Measurements from ENCODE around the gene RMDN3. TPM values are rescaled to one million over a fixed set of nuclear protein-coding genes. Genes with fewer than 3 reads are reported as not detected.
A peak's percentile ranks its signal among the peaks of the same experiment; 100 is the strongest.

The RMDN3 gene
- total and polyA plus RNA-seq, 2 of the 13 experiments (the other 11 are each of a cell fraction or from before 2014, with no cell fraction given): 16.8 to 19.5 TPM

DNA sequence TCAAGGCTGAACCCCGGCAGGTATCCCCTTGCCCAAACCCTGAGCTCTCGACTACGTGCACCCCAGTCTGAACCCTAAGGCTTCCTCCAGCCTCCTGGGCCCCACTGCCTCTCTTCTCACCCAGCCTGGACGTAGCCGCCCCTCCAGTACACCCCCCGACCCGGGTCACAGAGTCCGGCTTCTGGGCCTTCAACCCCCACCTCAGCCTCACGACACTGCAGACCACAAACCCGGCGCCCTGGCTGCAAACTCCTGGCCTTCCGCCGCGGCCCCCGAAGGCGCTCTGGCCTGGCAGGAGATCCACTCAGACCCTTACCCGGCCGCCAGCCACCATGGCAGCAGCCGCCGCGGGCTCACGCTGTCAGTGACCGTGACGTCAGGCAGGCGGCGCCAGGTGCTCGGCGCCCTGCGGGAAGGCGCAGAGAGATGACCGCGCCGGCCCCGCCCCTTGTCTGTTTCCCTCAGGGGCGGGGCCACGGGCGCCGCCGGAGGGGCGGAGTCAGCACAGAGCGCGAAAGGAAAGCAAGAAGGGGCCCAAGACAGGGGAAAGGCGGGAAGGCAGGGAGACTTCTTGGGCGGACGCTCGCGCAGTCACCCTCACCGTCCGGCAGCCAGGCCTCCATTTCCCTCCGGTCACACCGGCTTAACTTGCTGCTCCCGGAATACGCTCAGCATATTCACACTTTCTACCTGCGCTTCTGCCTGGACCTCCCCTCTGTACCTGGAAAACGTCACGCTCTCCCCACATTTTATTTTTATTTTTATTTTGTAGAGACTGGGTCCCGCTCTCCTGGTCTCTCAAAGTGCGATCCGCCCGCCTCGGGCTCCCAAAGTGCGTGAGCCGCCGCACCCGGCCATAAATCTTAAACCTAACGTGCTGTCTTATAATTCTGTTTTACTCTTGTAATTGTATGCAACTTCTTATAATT lies at the start of gene RMDN3 (continued):
- peak; percentile 96 for TF ChIP-seq GATAD1 (CRISPR knock-in tag; IDR thresholded peaks at IDR 0.05)
- peak; percentile 88 for TF ChIP-seq RBFOX2 (IDR thresholded peaks at IDR 0.05; ENCODE audit: low read depth, low read length)
- TF ChIP-seq ZBTB21 (CRISPR knock-in tag; IDR thresholded peaks at IDR 0.05): peak; percentile 54; the same call in 1 of the 2 replicates
- no peak for TF ChIP-seq IRX3 (CRISPR knock-in tag; IDR thresholded peaks at IDR 0.05; ENCODE audit: borderline replicate concordance, low read depth)
- TF ChIP-seq CEBPG (CRISPR knock-in tag; IDR thresholded peaks at IDR 0.05): no peak
- no peak for TF ChIP-seq HDAC6 (IDR thresholded peaks at IDR 0.05; ENCODE audit: low read depth, low read length)
- no peak for TF ChIP-seq ZFP36L1 (CRISPR knock-in tag; IDR thresholded peaks at IDR 0.05)
- TF ChIP-seq MTA1 (CRISPR knock-in tag; IDR thresholded peaks at IDR 0.05; ENCODE audit: borderline replicate concordance): peak; percentile 61; the same call in 1 of the 2 replicates
- TF ChIP-seq RARA (CRISPR knock-in tag; IDR thresholded peaks at IDR 0.05): no peak
- TF ChIP-seq, protein P1, sequence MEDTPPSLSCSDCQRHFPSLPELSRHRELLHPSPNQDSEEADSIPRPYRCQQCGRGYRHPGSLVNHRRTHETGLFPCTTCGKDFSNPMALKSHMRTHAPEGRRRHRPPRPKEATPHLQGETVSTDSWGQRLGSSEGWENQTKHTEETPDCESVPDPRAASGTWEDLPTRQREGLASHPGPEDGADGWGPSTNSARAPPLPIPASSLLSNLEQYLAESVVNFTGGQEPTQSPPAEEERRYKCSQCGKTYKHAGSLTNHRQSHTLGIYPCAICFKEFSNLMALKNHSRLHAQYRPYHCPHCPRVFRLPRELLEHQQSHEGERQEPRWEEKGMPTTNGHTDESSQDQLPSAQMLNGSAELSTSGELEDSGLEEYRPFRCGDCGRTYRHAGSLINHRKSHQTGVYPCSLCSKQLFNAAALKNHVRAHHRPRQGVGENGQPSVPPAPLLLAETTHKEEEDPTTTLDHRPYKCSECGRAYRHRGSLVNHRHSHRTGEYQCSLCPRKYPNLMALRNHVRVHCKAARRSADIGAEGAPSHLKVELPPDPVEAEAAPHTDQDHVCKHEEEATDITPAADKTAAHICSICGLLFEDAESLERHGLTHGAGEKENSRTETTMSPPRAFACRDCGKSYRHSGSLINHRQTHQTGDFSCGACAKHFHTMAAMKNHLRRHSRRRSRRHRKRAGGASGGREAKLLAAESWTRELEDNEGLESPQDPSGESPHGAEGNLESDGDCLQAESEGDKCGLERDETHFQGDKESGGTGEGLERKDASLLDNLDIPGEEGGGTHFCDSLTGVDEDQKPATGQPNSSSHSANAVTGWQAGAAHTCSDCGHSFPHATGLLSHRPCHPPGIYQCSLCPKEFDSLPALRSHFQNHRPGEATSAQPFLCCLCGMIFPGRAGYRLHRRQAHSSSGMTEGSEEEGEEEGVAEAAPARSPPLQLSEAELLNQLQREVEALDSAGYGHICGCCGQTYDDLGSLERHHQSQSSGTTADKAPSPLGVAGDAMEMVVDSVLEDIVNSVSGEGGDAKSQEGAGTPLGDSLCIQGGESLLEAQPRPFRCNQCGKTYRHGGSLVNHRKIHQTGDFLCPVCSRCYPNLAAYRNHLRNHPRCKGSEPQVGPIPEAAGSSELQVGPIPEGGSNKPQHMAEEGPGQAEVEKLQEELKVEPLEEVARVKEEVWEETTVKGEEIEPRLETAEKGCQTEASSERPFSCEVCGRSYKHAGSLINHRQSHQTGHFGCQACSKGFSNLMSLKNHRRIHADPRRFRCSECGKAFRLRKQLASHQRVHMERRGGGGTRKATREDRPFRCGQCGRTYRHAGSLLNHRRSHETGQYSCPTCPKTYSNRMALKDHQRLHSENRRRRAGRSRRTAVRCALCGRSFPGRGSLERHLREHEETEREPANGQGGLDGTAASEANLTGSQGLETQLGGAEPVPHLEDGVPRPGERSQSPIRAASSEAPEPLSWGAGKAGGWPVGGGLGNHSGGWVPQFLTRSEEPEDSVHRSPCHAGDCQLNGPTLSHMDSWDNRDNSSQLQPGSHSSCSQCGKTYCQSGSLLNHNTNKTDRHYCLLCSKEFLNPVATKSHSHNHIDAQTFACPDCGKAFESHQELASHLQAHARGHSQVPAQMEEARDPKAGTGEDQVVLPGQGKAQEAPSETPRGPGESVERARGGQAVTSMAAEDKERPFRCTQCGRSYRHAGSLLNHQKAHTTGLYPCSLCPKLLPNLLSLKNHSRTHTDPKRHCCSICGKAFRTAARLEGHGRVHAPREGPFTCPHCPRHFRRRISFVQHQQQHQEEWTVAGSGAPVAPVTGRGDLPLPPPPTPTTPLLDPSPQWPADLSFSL (CRISPR knock-in tag; IDR thresholded peaks at IDR 0.05): no peak
- peak; percentile 15; the same call in 1 of the 2 replicates for TF ChIP-seq ZBTB7B (CRISPR knock-in tag; IDR thresholded peaks at IDR 0.05)
- TF ChIP-seq REST (IDR thresholded peaks at IDR 0.05; ENCODE audit: borderline replicate concordance in 1 of 2, low read depth in 1 of 2, low read length in 2 of 2): no peak
- TF ChIP-seq ZNF780A (CRISPR knock-in tag; IDR thresholded peaks at IDR 0.05): no peak
- TF ChIP-seq, protein P2, sequence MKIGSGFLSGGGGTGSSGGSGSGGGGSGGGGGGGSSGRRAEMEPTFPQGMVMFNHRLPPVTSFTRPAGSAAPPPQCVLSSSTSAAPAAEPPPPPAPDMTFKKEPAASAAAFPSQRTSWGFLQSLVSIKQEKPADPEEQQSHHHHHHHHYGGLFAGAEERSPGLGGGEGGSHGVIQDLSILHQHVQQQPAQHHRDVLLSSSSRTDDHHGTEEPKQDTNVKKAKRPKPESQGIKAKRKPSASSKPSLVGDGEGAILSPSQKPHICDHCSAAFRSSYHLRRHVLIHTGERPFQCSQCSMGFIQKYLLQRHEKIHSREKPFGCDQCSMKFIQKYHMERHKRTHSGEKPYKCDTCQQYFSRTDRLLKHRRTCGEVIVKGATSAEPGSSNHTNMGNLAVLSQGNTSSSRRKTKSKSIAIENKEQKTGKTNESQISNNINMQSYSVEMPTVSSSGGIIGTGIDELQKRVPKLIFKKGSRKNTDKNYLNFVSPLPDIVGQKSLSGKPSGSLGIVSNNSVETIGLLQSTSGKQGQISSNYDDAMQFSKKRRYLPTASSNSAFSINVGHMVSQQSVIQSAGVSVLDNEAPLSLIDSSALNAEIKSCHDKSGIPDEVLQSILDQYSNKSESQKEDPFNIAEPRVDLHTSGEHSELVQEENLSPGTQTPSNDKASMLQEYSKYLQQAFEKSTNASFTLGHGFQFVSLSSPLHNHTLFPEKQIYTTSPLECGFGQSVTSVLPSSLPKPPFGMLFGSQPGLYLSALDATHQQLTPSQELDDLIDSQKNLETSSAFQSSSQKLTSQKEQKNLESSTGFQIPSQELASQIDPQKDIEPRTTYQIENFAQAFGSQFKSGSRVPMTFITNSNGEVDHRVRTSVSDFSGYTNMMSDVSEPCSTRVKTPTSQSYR (CRISPR knock-in tag; IDR thresholded peaks at IDR 0.05; ENCODE audit: borderline replicate concordance): no peak

All from HepG2 (cell line).